ENCODE results near the gene CCDC200. TPM values are rescaled to one million over a fixed set of nuclear protein-coding genes. Genes with fewer than 3 reads are reported as not detected.

Gene CCDC200
- total RNA-seq, 1 experiment from 2014 or later, result not detected

DNA sequence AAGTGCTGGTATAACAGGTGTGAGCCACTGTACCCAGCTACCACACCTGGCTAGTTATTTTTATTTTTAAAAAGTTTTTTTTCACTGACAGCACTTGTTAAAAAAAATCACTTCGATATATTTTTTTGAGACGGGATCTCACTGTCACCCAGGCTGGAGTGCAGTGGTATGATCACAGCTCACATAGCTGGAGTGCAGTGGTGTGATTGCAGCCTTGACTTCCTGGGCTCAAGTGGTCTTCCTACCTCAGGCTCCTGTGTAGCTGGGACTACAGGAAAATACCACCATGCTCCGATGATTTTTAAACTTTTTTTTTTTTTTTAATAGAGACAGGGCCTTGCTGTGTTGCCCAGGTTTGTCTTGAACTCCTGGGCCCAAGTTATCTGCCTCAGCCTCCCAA is 44.5 kb downstream of the CCDC200 start:
- Histone ChIP-seq H3K36me3 (peaks cover 34% of the 10 kb centered on the region), H3K9me3 (no peaks in the 10 kb centered on the region)
- DNase-seq, result no peak

DNA sequence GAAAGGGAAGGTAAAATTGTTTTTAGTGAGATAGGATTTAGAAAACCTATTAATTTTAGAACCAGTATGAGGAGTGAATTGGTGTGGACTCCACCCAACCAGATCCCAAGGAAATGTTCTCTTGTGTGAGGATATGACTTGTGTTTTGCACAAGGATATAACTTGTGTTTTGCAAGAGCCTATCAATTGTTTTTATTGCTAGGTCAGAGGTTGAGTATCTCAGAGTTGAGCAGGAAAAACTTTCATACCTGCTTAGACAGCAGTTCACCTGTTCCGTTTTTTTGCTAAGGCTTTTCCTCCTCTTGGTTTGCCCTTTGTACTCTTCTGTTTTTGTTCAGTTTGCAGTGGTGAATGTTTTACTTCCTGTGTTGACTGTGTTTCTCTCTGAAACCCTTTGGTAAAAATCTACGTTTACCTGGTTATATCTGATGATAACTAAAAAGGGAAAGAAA is 52.3 kb downstream of the CCDC200 start:
- Histone ChIP-seq H3K36me3 (peaks cover 39% of the 10 kb centered on the region), H3K27me3 (no peaks in the 10 kb centered on the region), H3K9me3 (no peaks in the 10 kb centered on the region), H3K4me3 (no peak overlapping the region)
- no peak for DNase-seq

More for the DNA sequence above, 44.5 kb downstream of the CCDC200 start:
- Histone ChIP-seq H3K4me3 (no peak overlapping the region), H3K27me3 (no peaks in the 10 kb centered on the region)

DNA sequence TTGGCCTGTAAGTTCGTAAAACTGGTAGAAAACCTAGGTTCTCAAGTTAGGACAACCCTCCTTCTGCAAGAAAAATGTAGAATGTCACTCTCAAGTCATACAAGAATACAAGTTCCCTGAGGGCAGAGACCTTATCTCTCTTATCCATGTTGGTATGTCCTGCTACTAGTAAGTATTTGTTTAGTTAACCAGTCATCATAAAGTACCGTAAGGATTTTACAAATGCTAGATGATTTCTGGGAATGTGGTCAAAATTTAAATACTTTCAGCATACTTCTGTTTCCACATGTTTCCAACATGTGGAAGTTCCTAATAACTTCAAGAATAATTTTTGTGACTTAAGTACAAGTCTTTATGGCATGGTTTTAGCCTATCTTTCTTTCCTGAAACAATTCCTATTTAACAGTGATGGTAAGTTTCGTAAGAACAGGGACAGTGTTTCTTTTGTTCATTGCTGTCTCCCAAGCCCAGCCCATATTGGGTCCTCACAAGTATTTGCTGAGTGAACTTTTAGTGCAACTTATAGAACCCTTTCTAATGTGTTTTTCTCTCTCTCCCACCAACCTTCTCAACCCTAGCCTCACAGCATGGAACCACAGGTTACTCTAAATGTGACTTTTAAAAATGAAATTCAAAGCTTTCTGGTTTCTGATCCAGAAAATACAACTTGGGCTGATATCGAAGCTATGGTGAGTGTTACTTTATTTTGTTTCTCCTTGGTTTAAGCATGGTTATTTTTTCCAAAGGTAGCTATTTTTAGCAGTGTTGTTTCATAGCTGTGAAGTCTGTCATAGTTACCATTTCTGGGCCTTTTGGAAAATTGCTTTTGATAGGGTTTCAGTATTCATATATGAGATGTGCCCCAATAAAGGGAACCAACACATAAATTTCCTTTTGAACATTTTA is 53.0 kb downstream of the CCDC200 start:
- no peak for DNase-seq
- peaks cover 35% of the 10 kb centered on the region for H3K36me3 ChIP-seq
- no peaks in the 10 kb centered on the region for H3K27me3 ChIP-seq
- H3K4me3 ChIP-seq, result no peak overlapping the region
- no peaks in the 10 kb centered on the region for H3K9me3 ChIP-seq

DNA sequence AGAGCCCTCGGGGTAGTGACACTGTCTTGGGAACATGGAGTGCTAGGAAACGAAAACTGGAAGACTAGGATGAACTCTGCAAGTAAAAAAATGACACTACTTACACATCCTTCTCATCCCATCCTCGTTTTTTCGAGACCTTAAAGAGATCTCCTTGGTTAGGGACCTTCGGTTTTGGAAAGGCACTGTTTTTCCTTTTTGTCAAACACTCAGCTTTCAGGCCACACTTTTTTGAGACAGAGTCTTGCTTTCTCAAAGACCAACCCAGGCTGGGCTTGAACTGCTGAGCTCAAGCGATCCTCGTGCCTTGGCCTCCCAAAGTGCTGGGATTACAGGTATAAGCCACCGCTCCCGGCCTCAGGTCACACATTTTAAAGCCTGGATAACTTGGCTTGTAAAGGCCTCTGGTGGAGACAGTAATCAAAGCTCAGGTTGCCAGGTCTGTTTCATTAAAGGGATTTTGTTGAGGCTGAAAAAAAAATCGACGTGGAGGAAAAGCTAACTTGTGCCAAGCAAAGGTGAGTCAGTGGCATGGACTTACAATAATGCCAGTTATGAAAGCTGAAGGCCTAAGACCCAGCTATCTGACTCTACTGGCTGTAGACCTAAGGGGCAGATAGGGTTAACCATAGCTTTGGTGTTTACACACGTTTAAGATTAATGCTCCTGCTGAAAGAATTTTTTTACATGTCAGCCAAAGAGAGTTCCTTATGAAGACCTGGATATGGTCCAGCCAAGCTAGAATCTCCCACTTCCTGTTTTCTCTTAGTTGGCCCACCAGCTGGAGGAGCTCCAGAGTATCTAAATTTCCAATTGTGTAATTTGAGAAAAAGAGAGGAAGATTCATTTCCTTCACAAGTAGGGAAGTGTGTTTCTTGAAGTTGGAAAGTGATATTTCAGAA is 56.6 kb downstream of the CCDC200 start:
- DNase-seq, result peak; percentile 76
- no peaks in the 10 kb centered on the region for H3K9me3 ChIP-seq
- no peaks in the 10 kb centered on the region for H3K27me3 ChIP-seq
- H3K36me3 ChIP-seq, result peaks cover 16% of the 10 kb centered on the region
- peak overlapping the region; percentile 68 for H3K4me3 ChIP-seq

Other genes starting within 250 kb of the CCDC200 start
- not detected in 2 replicates for gene PTGES3L, start 248.5 kb downstream of the CCDC200 start, total RNA-seq (2014; rRNA removed; shearing (Covaris generic); ENCODE audit: low replicate concordance)
- 3.8 and 5.1 TPM in 2 replicates for gene RUNDC1, start 248.1 kb downstream of the CCDC200 start, total RNA-seq (2014; rRNA removed; shearing (Covaris generic); ENCODE audit: low replicate concordance)
- 2,193 and 2,673 TPM in 2 replicates for gene RPL27, start 230.2 kb downstream of the CCDC200 start, total RNA-seq (2014; rRNA removed; shearing (Covaris generic); ENCODE audit: low replicate concordance)
- 10.7 and 26.8 TPM in 2 replicates for gene IFI35, start 221.8 kb downstream of the CCDC200 start, total RNA-seq (2014; rRNA removed; shearing (Covaris generic); ENCODE audit: low replicate concordance)
- gene VAT1, start 206.2 kb downstream of the CCDC200 start, total RNA-seq (2014; rRNA removed; shearing (Covaris generic); ENCODE audit: low replicate concordance), result 181 and 263 TPM in 2 replicates
- not detected in 2 replicates for gene RND2, start 203.4 kb downstream of the CCDC200 start, total RNA-seq (2014; rRNA removed; shearing (Covaris generic); ENCODE audit: low replicate concordance)
- 30.8 and 33.9 TPM in 2 replicates for gene BRCA1, start 103.3 kb downstream of the CCDC200 start, total RNA-seq (2014; rRNA removed; shearing (Covaris generic); ENCODE audit: low replicate concordance)
- 78.8 and 81.8 TPM in 2 replicates for gene NBR1, start 57.4 kb downstream of the CCDC200 start, total RNA-seq (2014; rRNA removed; shearing (Covaris generic); ENCODE audit: low replicate concordance)
- 0.10 and 0.99 TPM in 2 replicates for gene TMEM106A, start 16.7 kb downstream of the CCDC200 start, total RNA-seq (2014; rRNA removed; shearing (Covaris generic); ENCODE audit: low replicate concordance)
- gene RNU2-1, start 5.4 kb upstream of the CCDC200 start, total RNA-seq (2014; rRNA removed; shearing (Covaris generic); ENCODE audit: low replicate concordance), result not detected in 2 replicates
- gene ARL4D, start 170.4 kb upstream of the CCDC200 start, total RNA-seq (2014; rRNA removed; shearing (Covaris generic); ENCODE audit: low replicate concordance), result 28.8 and 47.4 TPM in 2 replicates

Data from MG63 (cell line).